Esophagus muscularis mucosa (tissue), 4 donors: ENCODE measurements around the gene NTM. TPM values are rescaled to one million over a fixed set of nuclear protein-coding genes. Genes with fewer than 3 reads are reported as not detected.

Source experiments
- DNase-seq: peaks from one replicate; pipeline ENCODE4 v3.0.0-alpha.2; 2017; ENCODE audit errors: extremely low spot score
- H3K27ac ChIP-seq, 4 donors: fragments of 200-600 bp; sonication (generic); replicated peaks in 1 of 4; 1 replicate in 3 of 4; 2 replicates in 1 of 4; pipeline ENCODE4 v1.5.1; 2016 to 2019; ENCODE audit warnings: mild to moderate bottlenecking in 1 of 4
- H3K27me3 ChIP-seq, 4 donors: fragments of 200-600 bp; sonication (generic); one replicate each; pipeline versions ENCODE4 v1.5.1 to v1.6.0; 2016 to 2019
- H3K36me3 ChIP-seq, 4 donors: fragments of 200-600 bp; sonication (generic); one replicate each; pipeline ENCODE4 v1.5.1; 2016 to 2019
- H3K4me1 ChIP-seq, 4 donors: fragments of 200-600 bp; sonication (generic); one replicate each; pipeline ENCODE4 v1.5.1; 2016 to 2019
- H3K4me3 ChIP-seq, 4 donors: fragments of 200-600 bp; sonication (generic); 1 replicate in 2 of 4; 2 replicates in 2 of 4; pipeline ENCODE4 v1.5.1; 2016 to 2019; ENCODE audit warnings: mild to moderate bottlenecking in 4 of 4, moderate library complexity in 1 of 4
- H3K9me3 ChIP-seq, 4 donors: fragments of 200-600 bp; sonication (generic); 1 replicate in 3 of 4; 2 replicates in 1 of 4; pipeline ENCODE4 v1.5.1; 2016 to 2019
- CTCF ChIP-seq, 3 experiments: fragments of 200-600 bp in 2 of 3; fragments of 450-650 bp in 1 of 3; sonication (generic) in 2 of 3; IDR thresholded peaks; one replicate each; pipeline ENCODE4 v1.5.1; 2017 to 2019; ENCODE audit warnings: antibody characterized with exemption in 3 of 3, mild to moderate bottlenecking in 2 of 3, moderate library complexity in 1 of 3
- EP300 ChIP-seq: sonication (generic); formaldehyde crosslinking; IDR thresholded peaks from one replicate; pipeline ENCODE4 v1.6.1; 2017; ENCODE audit warnings: antibody characterized with exemption
- POLR2A ChIP-seq: fragments of 450-650 bp; IDR thresholded peaks from one replicate; pipeline ENCODE4 v1.6.1; 2017; ENCODE audit warnings: antibody characterized with exemption, moderate library complexity, mild to moderate bottlenecking, low read depth
- POLR2AphosphoS5 ChIP-seq, 2 donors: sonication (generic); formaldehyde crosslinking; IDR thresholded peaks; one replicate each; pipeline ENCODE4 v1.6.1; 2017; ENCODE audit warnings: antibody characterized with exemption in 2 of 2
- WGBS: methylation state at CpG from one replicate; pipeline ENCODE4 v1.1.5; 2018; 5-methylcytosine and 5-hydroxymethylcytosine counted together
- intact Hi-C: fragments of 100-400 bp; cut with DNase I; formaldehyde crosslinking; loops from one replicate; pipeline ENCODE4 v1.15.1; 2023
- total RNA-seq, 4 donors: library from RNA; depleted of rRNA; stranded (reverse); fragments of >200 nt; gene quantifications; one replicate each; pipeline versions ENCODE4 v1.1.0 to v1.2.1, GENCODE V29; 2016

NTM gene
- total RNA-seq, 4 donors from 2014 or later: 5.6 to 25.3 (median 8.3) TPM

GRCh38 chr11:132154781-132155180, 784.4 kb downstream of the NTM start:
- Histone ChIP-seq H3K27me3 (no peaks in the 10 kb centered on the region), H3K4me1 (no peaks in the 10 kb centered on the region), H3K4me3 (no peak overlapping the region), H3K36me3 (no peaks in the 10 kb centered on the region), H3K9me3 (no peaks in the 10 kb centered on the region), H3K27ac (no peak overlapping the region)
- DNase-seq: no peak
- intact Hi-C loops: no loop called here
- WGBS: 88% methylated on average over 4 of the region's 4 CpGs
- no peak for TF ChIP-seq EP300
- no peak for TF ChIP-seq POLR2A
- TF ChIP-seq POLR2AphosphoS5 (IDR thresholded peaks at IDR 0.05): no peak
- no peak for TF ChIP-seq CTCF (IDR thresholded peaks at IDR 0.05)

- DNase-seq: no peak
- H3K27me3 ChIP-seq: no peaks in the 10 kb centered on the region
- TF ChIP-seq CTCF (IDR thresholded peaks at IDR 0.05): no peak
- TF ChIP-seq EP300: no peak
- TF ChIP-seq POLR2A: no peak
- TF ChIP-seq POLR2AphosphoS5 (IDR thresholded peaks at IDR 0.05): no peak
- no peak overlapping the region for H3K27ac ChIP-seq
- H3K36me3 ChIP-seq: no peaks in the 10 kb centered on the region
- H3K9me3 ChIP-seq: no peaks in the 10 kb centered on the region
- H3K4me3 ChIP-seq: no peak overlapping the region
- WGBS: 91% methylated on average over 3 of the region's 3 CpGs
- intact Hi-C loops: no loop called here
- H3K4me1 ChIP-seq: no peaks in the 10 kb centered on the region
Measured at GRCh38 chr11:132158091-132158490, 787.7 kb downstream of the NTM start.

GRCh38 chr11:132158696-132159095, 788.3 kb downstream of the NTM start:
- Histone ChIP-seq H3K4me1 (no peaks in the 10 kb centered on the region), H3K4me3 (no peak overlapping the region), H3K36me3 (no peaks in the 10 kb centered on the region), H3K27me3 (no peaks in the 10 kb centered on the region), H3K9me3 (no peaks in the 10 kb centered on the region), H3K27ac (no peak overlapping the region)
- TF ChIP-seq CTCF (IDR thresholded peaks at IDR 0.05) (no peak), EP300 (no peak), POLR2A (no peak), POLR2AphosphoS5 (IDR thresholded peaks at IDR 0.05) (no peak)
- no peak for DNase-seq
- WGBS: 94% methylated on average over 2 of the region's 2 CpGs
- intact Hi-C loops: no loop called here

GRCh38 chr11:132161403-132162078, 791.1 kb downstream of the NTM start:
- Histone ChIP-seq H3K36me3 (no peaks in the 10 kb centered on the region), H3K27me3 (no peaks in the 10 kb centered on the region), H3K4me3 (no peak overlapping the region), H3K4me1 (no peaks in the 10 kb centered on the region), H3K9me3 (no peaks in the 10 kb centered on the region), H3K27ac (no peak overlapping the region)
- no peak for DNase-seq
- TF ChIP-seq POLR2A (no peak), EP300 (no peak), POLR2AphosphoS5 (IDR thresholded peaks at IDR 0.05) (no peak), CTCF (IDR thresholded peaks at IDR 0.05) (no peak)
- 96% methylated on average over 26 of the region's 26 CpGs for WGBS
- intact Hi-C loops: no loop called here
